KMS-11 (cell line): ENCODE measurements around the gene TLX1.

Experiments
- H2AFZ ChIP-seq: fragments of 200-600 bp; sonication (generic); 2 replicates; pipeline ENCODE4 v1.6.1; 2016; ENCODE audit warnings: antibody characterized with exemption, mixed run types, low read depth
- H3K27ac ChIP-seq: fragments of 200-600 bp; sonication (generic); 2 replicates; pipeline ENCODE4 v1.6.1; 2016; ENCODE audit warnings: mild to moderate bottlenecking, mixed run types
- H3K27me3 ChIP-seq: fragments of 200-600 bp; sonication (generic); 2 replicates; pipeline ENCODE4 v1.6.1; 2017; ENCODE audit warnings: mild to moderate bottlenecking, low read depth, mixed run types, moderate library complexity; ENCODE audit not compliant: insufficient read depth
- H3K36me3 ChIP-seq: fragments of 200-600 bp; sonication (generic); 2 replicates; pipeline ENCODE4 v1.6.1; 2017; ENCODE audit warnings: mild to moderate bottlenecking, mixed run types; ENCODE audit not compliant: insufficient read depth
- H3K4me1 ChIP-seq: fragments of 200-600 bp; sonication (generic); 2 replicates; pipeline ENCODE4 v1.6.1; 2016; ENCODE audit warnings: mild to moderate bottlenecking, low read depth, mixed run types; ENCODE audit not compliant: poor library complexity, severe bottlenecking
- H3K4me2 ChIP-seq: fragments of 200-600 bp; sonication (generic); 2 replicates; pipeline ENCODE4 v1.7.0; 2016; ENCODE audit warnings: mild to moderate bottlenecking, mixed run types
- H3K4me3 ChIP-seq: fragments of 200-600 bp; sonication (generic); IDR thresholded peaks from 2 replicates; pipeline ENCODE4 v1.6.1; 2017; ENCODE audit warnings: low read depth, low read length, mixed read lengths; ENCODE audit not compliant: insufficient read depth
- H3K79me2 ChIP-seq: fragments of 200-600 bp; sonication (generic); 2 replicates; pipeline ENCODE4 v1.6.1; 2016; ENCODE audit warnings: low read depth, mixed run types; ENCODE audit not compliant: insufficient read depth
- H3K9ac ChIP-seq: fragments of 200-600 bp; sonication (generic); 2 replicates; pipeline ENCODE4 v1.6.1; 2016; ENCODE audit warnings: mild to moderate bottlenecking, mixed run types
- H4K20me1 ChIP-seq: fragments of 200-600 bp; sonication (generic); 2 replicates; pipeline ENCODE4 v1.6.1; 2016; ENCODE audit warnings: mild to moderate bottlenecking, mixed run types; ENCODE audit not compliant: insufficient read depth
- CTCF ChIP-seq: fragments of 200-600 bp; sonication (generic); conservative IDR thresholded peaks from 2 replicates; pipeline ENCODE4 v1.6.1; 2017; ENCODE audit warnings: low read depth, mild to moderate bottlenecking, antibody characterized with exemption, low read length, moderate library complexity, mixed read lengths

The TLX1 gene

DNA sequence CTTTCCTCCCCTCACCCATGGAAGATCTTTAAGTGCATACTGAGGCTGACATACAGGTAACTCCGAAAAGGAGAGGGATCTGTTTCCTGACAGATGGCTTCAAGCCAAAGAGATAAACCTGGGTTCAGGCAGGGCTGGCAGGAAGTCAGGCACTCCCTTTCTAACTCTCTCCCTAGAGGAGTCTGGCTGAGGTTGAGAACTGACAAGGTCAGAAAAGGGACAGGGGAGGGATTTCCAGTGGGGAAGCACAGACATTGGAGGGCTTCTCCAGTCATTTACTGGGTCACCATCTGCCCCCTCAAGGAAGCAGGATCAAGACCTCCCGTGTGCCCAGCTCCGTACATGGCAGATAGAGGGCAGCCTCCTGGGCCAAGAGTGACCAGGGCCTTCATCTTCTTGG is 31.6 kb downstream of the TLX1 start:
- Histone ChIP-seq H3K4me2 (no peak overlapping the region), H3K4me1 (no peaks in the 10 kb centered on the region), H3K4me3 (no peak overlapping the region), H3K9ac (no peak overlapping the region), H3K36me3 (no peaks in the 10 kb centered on the region), H3K79me2 (no peaks in the 10 kb centered on the region), H4K20me1 (no peaks in the 10 kb centered on the region), H3K27ac (no peak overlapping the region), H2AFZ (no peak overlapping the region), H3K27me3 (no peaks in the 10 kb centered on the region; the same call in 1 of the 2 replicates)
- no peak for TF ChIP-seq CTCF

GRCh38 chr10:101164020-101164419 is 32.9 kb downstream of the TLX1 start:
- H3K4me1 ChIP-seq: no peaks in the 10 kb centered on the region
- H3K4me2 ChIP-seq: no peak overlapping the region
- H3K27ac ChIP-seq: no peak overlapping the region
- H3K36me3 ChIP-seq: no peaks in the 10 kb centered on the region
- H3K9ac ChIP-seq: no peak overlapping the region
- H3K27me3 ChIP-seq: no peaks in the 10 kb centered on the region; the same call in 1 of the 2 replicates
- no peaks in the 10 kb centered on the region for H4K20me1 ChIP-seq
- no peak overlapping the region for H2AFZ ChIP-seq
- H3K79me2 ChIP-seq: no peaks in the 10 kb centered on the region
- H3K4me3 ChIP-seq: no peak overlapping the region
- no peak for TF ChIP-seq CTCF

GRCh38 chr10:101165736-101166135 is 34.6 kb downstream of the TLX1 start:
- Histone ChIP-seq H4K20me1 (no peaks in the 10 kb centered on the region), H3K9ac (no peak overlapping the region), H3K79me2 (no peaks in the 10 kb centered on the region), H3K27ac (no peak overlapping the region), H3K4me2 (no peak overlapping the region), H3K36me3 (no peaks in the 10 kb centered on the region), H2AFZ (no peak overlapping the region), H3K4me1 (no peaks in the 10 kb centered on the region), H3K27me3 (no peaks in the 10 kb centered on the region; the same call in 1 of the 2 replicates), H3K4me3 (no peak overlapping the region)
- TF ChIP-seq CTCF: no peak

DNA sequence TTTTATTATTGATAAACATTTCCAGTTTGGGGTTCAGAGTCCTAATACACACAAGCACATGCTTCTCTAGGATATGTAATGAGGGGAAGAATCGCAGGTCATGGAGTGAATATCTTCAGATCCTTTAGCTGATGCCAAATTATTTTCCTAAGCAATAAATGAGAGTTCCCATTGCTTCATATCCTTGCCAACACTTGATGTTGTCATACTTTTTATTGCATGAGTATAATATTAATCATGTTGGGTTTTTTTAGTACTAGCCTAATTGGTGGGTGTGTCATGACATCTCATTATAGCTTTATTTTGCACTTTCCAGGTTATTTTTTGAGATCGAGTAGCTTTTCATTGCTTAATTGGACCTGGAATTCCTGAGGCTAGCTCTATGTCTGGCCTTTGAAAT is 35.3 kb downstream of the TLX1 start:
- Histone ChIP-seq H3K79me2 (no peaks in the 10 kb centered on the region), H3K27ac (no peak overlapping the region), H3K4me3 (no peak overlapping the region), H3K4me2 (no peak overlapping the region), H4K20me1 (no peaks in the 10 kb centered on the region), H3K27me3 (no peaks in the 10 kb centered on the region; the same call in 1 of the 2 replicates), H3K36me3 (no peaks in the 10 kb centered on the region), H2AFZ (no peak overlapping the region), H3K4me1 (no peaks in the 10 kb centered on the region), H3K9ac (no peak overlapping the region)
- TF ChIP-seq CTCF: no peak

DNA sequence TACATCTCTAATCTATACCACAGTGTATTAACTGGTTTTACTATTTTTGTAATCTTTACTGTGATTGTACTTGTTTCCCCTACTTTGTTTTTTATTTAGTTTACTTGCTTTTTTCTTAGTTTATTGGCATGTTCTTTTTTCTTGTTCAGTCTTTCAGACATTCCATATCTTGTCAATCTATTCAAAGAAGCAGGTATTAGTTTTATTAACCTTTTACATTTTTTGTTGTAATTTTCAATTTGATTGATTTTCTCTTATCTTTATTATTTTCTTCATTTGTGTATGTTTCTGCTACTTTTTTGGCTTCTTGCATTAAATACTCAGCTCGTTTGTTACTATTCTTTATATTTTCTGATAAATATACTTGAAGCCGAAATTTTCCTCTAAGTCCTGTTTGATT is 41.6 kb downstream of the TLX1 start:
- TF ChIP-seq CTCF: no peak
- Histone ChIP-seq H3K4me3 (no peak overlapping the region), H3K9ac (no peak overlapping the region), H3K4me2 (no peak overlapping the region), H4K20me1 (no peaks in the 10 kb centered on the region), H2AFZ (no peak overlapping the region), H3K27ac (no peak overlapping the region), H3K27me3 (no peaks in the 10 kb centered on the region), H3K4me1 (no peaks in the 10 kb centered on the region), H3K36me3 (no peaks in the 10 kb centered on the region), H3K79me2 (no peaks in the 10 kb centered on the region)
